ENCODE measurements around the gene HES2.
"Not testable (repeated sequence)": the region's sequence is repeated elsewhere in the genome, so short reads cannot be mapped to it uniquely, and the experiment has no call there.

The HES2 gene

GRCh38 chr1:6384962-6385361 lies 34.8 kb downstream of the HES2 start:
- no peak for DNase-seq

- DNase-seq = no peak
Observed at GRCh38 chr1:6384135-6384534, 35.6 kb downstream of the HES2 start.

- no peak for DNase-seq
Observed at GRCh38 chr1:6380037-6380436, 39.7 kb downstream of the HES2 start.

GRCh38 chr1:6378096-6378746 lies 41.5 kb downstream of the HES2 start:
- DNase-seq = no peak

GRCh38 chr1:6373961-6374720 lies 45.6 kb downstream of the HES2 start:
- no peak for DNase-seq

GRCh38 chr1:6372236-6372635 lies 47.5 kb downstream of the HES2 start:
- DNase-seq = not testable (repeated sequence)

GRCh38 chr1:6370006-6370405 lies 49.7 kb downstream of the HES2 start:
- DNase-seq = peak; percentile 50 to 58

- DNase-seq = no peak
Observed at GRCh38 chr1:6367381-6368012, 52.2 kb downstream of the HES2 start.

- DNase-seq = no peak
Observed at GRCh38 chr1:6365047-6365446, 54.7 kb downstream of the HES2 start.

- peak; percentile 33 to 47 for DNase-seq
Observed at GRCh38 chr1:6363085-6363884, 56.4 kb downstream of the HES2 start.

All from inflammatory macrophage (primary cell).